ENCODE measurements around the gene ATG9B. TPM values are rescaled to one million over a fixed set of nuclear protein-coding genes. Genes with fewer than 3 reads are reported as not detected.
"Not testable (repeated sequence)": the region's sequence is repeated elsewhere in the genome, so short reads cannot be mapped to it uniquely, and the experiment has no call there.

The ATG9B gene
- total and polyA plus RNA-seq, 2 donors (not counting 3 experiments of a cell fraction or from before 2014, with no cell fraction given): 0.04 TPM; not detected in 1

DNA sequence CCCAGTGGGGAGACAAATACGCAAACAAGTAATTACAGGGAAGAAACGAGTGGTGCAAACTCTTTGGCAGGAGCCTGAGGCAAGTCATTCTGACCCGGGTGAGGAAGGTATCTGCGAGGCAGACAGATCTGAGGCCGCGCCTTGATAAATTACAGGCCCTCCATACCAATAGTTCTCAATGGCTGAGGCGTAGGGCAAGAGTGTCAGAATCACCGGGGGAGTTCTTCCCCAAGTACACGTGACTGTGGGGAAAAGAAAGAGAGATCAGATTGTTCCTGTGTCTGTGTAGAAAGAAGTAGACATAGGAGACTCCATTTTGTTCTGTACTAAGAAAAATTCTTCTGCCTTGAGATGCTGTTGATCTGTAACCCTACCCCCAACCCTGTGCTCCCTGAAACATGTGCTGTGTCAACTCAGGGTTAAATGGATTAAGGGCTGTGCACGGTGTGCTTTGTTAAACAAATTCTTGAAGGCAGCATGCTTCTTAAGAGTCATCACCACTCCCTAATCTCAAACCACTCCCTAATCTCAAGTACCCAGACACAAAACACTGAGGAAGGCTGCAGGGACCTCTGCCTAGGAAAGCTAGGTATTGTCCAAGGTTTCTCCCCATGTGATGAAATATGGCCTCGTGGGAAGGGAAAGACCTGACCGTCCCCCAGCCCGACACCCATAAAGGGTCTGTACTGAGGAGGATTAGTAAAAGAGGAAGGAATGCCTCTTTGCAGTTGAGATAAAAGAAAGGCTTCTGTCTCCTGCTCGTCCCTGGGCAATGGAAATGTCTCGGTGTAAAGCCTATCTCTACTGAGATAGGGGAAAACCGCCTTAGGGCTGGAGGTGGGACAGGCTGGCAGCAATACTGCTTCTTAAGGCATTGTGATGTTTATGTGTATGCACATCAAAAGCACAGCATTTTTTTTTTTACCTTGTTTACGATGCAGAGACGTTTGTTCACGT lies 2.8 kb upstream of the ATG9B start:
- DNase-seq (ENCODE audit: low read depth, low spot score); intact Hi-C loops (cut with micrococcal nuclease); H3K79me2 ChIP-seq (ENCODE audit: control insufficient read depth, insufficient read depth, low read length); H3K36me3 ChIP-seq (ENCODE audit: control insufficient read depth in 2 of 2, extremely low read depth in 1 of 2, insufficient read depth in 2 of 2, low read length in 2 of 2); H3K9ac ChIP-seq (replicated peaks; ENCODE audit: extremely low read depth, insufficient read depth, low read length); H3K27ac ChIP-seq (ENCODE audit: insufficient read depth, low read depth, low read length); dilution Hi-C loops (cut with MboI; ENCODE audit: extremely low pct_ligation_motif_present, low sequenced_read_pairs); H3K4me2 ChIP-seq (ENCODE audit: insufficient read depth, low read length); FAIRE-seq; H3K9me1 ChIP-seq (replicated peaks; ENCODE audit: control insufficient read depth, extremely low read depth, insufficient read depth, low read length); BruUV-seq (replicated peaks); H2AFZ ChIP-seq (ENCODE audit: low read depth, low read length); H3K27me3 ChIP-seq (ENCODE audit: control insufficient read depth in 2 of 2, insufficient read depth in 2 of 2, low read length in 2 of 2); H3K9me3 ChIP-seq (replicated peaks; ENCODE audit: control insufficient read depth, insufficient read depth, low read length); POLR2A ChIA-PET; H3K4me3 ChIP-seq (replicated peaks in 1 of 3; ENCODE audit: insufficient read depth in 1 of 3, low read depth in 1 of 3, low read length in 3 of 3); H4K20me1 ChIP-seq (replicated peaks; ENCODE audit: control insufficient read depth, extremely low read depth, insufficient read depth, low read length): not testable (repeated sequence)
- CTCF ChIA-PET: interaction anchor here (1.1 to 2.1 kb wide), 7 partner anchors 8 to 97 kb away, joined by 5 to 24 read pairs (median 7); no protein-coding TSS in a partner anchor
- peaks cover 13% of the 10 kb centered on the region for H3K4me1 ChIP-seq (ENCODE audit: control insufficient read depth, extremely low read depth, insufficient read depth, low read length)

DNA sequence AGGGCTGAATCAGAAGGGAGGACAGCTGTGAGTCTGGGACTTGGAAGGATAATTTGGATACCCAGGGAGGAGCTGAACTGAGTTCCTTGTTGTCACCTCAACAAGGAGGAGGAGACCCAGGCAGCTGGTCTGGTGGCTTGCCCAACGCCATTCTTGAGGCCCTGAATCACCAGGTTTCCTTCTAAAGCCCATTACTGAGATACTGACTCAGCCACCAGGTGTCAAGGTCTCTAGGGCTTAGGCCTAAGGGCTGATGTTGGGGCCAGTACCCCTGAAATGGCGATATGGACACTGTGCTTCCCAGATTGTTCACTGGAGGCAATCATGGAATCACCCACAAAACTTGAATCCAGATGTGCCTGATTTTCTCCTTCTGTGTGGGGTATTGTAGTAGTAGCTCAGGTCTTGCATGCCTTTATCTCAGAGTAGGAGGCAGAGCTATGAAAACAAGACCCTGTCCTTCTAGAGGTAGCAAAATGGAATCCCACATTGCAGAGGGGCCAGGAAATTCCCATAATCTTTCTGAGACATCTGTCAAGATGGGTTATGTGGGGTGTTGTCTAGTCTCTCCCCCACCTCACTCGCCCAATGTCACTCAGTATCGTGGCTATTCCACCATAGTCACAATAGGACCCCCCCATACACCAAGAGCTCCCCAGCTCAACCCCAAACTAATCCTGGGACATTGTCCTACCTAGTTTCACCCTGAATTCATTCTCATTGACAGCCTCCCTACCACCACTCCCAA lies 1.8 kb upstream of the ATG9B start:
- Histone ChIP-seq H4K20me1 (replicated peaks; ENCODE audit: control insufficient read depth, extremely low read depth, insufficient read depth, low read length) (no peaks in the 10 kb centered on the region), H3K4me3 (replicated peaks in 1 of 3; ENCODE audit: insufficient read depth in 1 of 3, low read depth in 1 of 3, low read length in 3 of 3) (no peak overlapping the region), H3K36me3 (ENCODE audit: control insufficient read depth in 2 of 2, extremely low read depth in 1 of 2, insufficient read depth in 2 of 2, low read length in 2 of 2) (no peaks in the 10 kb centered on the region), H3K27ac (ENCODE audit: insufficient read depth, low read depth, low read length) (no peak overlapping the region), H3K9me3 (replicated peaks; ENCODE audit: control insufficient read depth, insufficient read depth, low read length) (no peaks in the 10 kb centered on the region), H3K27me3 (ENCODE audit: control insufficient read depth in 2 of 2, insufficient read depth in 2 of 2, low read length in 2 of 2) (peaks cover 0 to 2% of the 10 kb centered on the region in 2 experiments), H3K4me2 (ENCODE audit: insufficient read depth, low read length) (no peak overlapping the region), H2AFZ (ENCODE audit: low read depth, low read length) (no peak overlapping the region), H3K4me1 (ENCODE audit: control insufficient read depth, extremely low read depth, insufficient read depth, low read length) (peaks cover 13% of the 10 kb centered on the region), H3K79me2 (ENCODE audit: control insufficient read depth, insufficient read depth, low read length) (no peaks in the 10 kb centered on the region), H3K9me1 (replicated peaks; ENCODE audit: control insufficient read depth, extremely low read depth, insufficient read depth, low read length) (no peaks in the 10 kb centered on the region), H3K9ac (replicated peaks; ENCODE audit: extremely low read depth, insufficient read depth, low read length) (no peak overlapping the region)
- intact Hi-C loops (cut with micrococcal nuclease) (no loop called here), dilution Hi-C loops (cut with MboI; ENCODE audit: extremely low pct_ligation_motif_present, low sequenced_read_pairs) (no loop called here)
- no TSS peak for BruUV-seq (replicated peaks)
- no peak for DNase-seq (ENCODE audit: low read depth, low spot score)
- ChIA-PET CTCF (interaction anchor here (1.4 kb wide), 1 partner anchor 8 kb away, joined by 5 read pairs; no protein-coding TSS in a partner anchor), POLR2A (no interaction called here)
- FAIRE-seq: no peak
- TF ChIP-seq MYC (IDR thresholded peaks at IDR 0.05; ENCODE audit: low read depth, low read length) (no peak), FOS (IDR thresholded peaks at IDR 0.05; ENCODE audit: borderline replicate concordance, insufficient read depth, low read length) (no peak), POLR2AphosphoS5 (IDR thresholded peaks at IDR 0.05; ENCODE audit: insufficient read depth, low read depth, low read length) (no peak), EZH2 (IDR thresholded peaks at IDR 0.05; ENCODE audit: borderline replicate concordance, low read depth, low read length, severe bottlenecking) (no peak), JUN (IDR thresholded peaks at IDR 0.05; ENCODE audit: borderline replicate concordance, insufficient read depth, insufficient read length, low read depth) (no peak), POLR2A (IDR thresholded peaks at IDR 0.05; ENCODE audit: low read depth, low read length) (no peak), GATA2 (IDR thresholded peaks at IDR 0.05; ENCODE audit: insufficient read depth, insufficient read length, low read depth, low read length) (no peak)
- TF ChIP-seq, protein P1, sequence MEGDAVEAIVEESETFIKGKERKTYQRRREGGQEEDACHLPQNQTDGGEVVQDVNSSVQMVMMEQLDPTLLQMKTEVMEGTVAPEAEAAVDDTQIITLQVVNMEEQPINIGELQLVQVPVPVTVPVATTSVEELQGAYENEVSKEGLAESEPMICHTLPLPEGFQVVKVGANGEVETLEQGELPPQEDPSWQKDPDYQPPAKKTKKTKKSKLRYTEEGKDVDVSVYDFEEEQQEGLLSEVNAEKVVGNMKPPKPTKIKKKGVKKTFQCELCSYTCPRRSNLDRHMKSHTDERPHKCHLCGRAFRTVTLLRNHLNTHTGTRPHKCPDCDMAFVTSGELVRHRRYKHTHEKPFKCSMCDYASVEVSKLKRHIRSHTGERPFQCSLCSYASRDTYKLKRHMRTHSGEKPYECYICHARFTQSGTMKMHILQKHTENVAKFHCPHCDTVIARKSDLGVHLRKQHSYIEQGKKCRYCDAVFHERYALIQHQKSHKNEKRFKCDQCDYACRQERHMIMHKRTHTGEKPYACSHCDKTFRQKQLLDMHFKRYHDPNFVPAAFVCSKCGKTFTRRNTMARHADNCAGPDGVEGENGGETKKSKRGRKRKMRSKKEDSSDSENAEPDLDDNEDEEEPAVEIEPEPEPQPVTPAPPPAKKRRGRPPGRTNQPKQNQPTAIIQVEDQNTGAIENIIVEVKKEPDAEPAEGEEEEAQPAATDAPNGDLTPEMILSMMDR (IDR thresholded peaks at IDR 0.05; ENCODE audit: extremely low read depth in 1 of 2, insufficient read depth in 1 of 2, low read depth in 1 of 2, low read length in 2 of 2): no peak
- TF ChIP-seq, protein P2, sequence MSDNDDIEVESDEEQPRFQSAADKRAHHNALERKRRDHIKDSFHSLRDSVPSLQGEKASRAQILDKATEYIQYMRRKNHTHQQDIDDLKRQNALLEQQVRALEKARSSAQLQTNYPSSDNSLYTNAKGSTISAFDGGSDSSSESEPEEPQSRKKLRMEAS (IDR thresholded peaks at IDR 0.05; ENCODE audit: insufficient read depth, insufficient read length): no peak
